Fibroblast of pulmonary artery (primary cell): ENCODE results near the gene ABHD4.

ENCODE experiments used
- DNase-seq: peaks from one replicate; pipeline ENCODE4 v3.0.0-alpha.2; 2010; ENCODE audit warnings: low read depth
- H3K4me3 ChIP-seq: replicated peaks from 2 replicates; pipeline ENCODE4 v1.5.1; 2011; ENCODE audit warnings: low read depth, mild to moderate bottlenecking, control low read depth, low read length, moderate library complexity
- TF ChIP-seq, protein P1 (sequence below): IDR thresholded peaks from 2 replicates; pipeline ENCODE4 v1.5.1; 2011; ENCODE audit warnings: mild to moderate bottlenecking, control low read depth, low read length, inconsistent platforms; ENCODE audit errors: missing control alignments

Gene ABHD4

DNA sequence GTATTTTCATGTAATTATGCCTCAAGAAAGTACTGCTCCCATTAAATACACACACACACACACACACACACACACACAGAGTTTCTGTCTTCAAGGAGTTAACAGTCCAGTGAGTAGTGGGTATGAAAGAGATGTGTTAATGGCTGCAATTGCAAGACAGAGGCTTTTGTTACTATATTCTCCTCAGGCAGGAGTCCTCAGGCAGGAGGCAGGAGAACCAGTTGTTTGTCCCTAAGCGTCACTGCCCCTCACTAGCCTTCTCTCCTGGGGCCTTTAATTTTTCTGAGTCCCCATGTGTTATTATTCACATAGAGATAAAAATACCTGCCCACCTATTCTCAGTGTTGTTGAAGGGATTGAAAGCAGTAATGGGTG lies 40.3 kb upstream of the ABHD4 start:
- TF ChIP-seq, protein P1, sequence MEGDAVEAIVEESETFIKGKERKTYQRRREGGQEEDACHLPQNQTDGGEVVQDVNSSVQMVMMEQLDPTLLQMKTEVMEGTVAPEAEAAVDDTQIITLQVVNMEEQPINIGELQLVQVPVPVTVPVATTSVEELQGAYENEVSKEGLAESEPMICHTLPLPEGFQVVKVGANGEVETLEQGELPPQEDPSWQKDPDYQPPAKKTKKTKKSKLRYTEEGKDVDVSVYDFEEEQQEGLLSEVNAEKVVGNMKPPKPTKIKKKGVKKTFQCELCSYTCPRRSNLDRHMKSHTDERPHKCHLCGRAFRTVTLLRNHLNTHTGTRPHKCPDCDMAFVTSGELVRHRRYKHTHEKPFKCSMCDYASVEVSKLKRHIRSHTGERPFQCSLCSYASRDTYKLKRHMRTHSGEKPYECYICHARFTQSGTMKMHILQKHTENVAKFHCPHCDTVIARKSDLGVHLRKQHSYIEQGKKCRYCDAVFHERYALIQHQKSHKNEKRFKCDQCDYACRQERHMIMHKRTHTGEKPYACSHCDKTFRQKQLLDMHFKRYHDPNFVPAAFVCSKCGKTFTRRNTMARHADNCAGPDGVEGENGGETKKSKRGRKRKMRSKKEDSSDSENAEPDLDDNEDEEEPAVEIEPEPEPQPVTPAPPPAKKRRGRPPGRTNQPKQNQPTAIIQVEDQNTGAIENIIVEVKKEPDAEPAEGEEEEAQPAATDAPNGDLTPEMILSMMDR: no peak
- H3K4me3 ChIP-seq: no peak overlapping the region
- no peak for DNase-seq

DNA sequence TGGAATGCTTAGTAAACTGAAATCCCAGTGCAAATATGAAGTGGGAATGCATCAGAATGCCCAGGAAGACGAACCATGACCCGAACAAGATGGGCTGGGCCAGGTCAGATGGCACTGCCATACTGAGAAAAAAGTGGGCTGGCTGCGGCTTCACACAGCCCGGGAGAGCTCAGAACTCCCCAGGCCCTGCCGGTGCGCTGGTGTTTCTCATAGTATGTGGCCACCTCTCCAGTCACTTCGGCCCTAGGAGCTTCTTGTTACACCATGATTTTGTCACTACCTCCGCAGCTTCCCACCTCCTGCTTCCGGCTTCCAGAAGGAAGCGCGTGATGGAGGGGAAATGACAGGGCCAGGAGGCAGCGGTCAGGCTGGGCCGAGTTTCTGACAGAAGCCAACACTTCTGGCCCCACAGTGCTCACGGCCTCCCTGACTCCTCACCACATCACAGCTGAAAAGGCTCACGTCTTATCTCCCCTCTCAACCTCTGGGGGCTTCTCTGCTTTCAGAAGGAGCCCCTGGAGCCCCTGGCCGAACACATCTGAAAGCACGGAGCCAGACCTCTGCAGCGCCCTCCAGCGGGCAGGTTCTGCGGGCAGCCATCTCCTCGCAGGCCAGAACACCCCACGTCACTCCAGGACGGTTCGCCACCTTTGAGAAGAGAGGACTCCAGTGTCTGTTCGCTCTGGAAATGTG lies 39.7 kb upstream of the ABHD4 start:
- TF ChIP-seq, protein P1: peak; percentile 25
- DNase-seq: no peak
- H3K4me3 ChIP-seq: no peak overlapping the region

DNA sequence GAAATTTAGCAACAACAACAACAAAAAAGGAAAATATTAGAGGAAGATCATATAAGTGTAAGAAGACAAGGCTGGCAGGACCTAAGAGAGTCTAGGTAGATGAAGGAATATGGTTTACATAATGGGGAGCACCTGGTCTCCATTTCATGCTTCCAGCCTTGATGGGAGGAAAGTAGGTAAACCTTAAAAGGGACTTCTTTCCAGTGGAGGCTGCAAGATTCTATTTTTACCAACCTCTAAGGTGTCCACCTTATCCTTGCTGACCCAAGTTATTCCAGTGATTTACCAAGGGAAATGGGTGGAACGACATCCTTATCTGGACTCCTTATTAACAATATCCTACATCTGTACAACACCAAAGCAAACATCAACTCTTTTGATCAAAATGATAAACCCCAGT lies 39.1 kb upstream of the ABHD4 start:
- TF ChIP-seq, protein P1: no peak
- no peak overlapping the region for H3K4me3 ChIP-seq
- DNase-seq: no peak

DNA sequence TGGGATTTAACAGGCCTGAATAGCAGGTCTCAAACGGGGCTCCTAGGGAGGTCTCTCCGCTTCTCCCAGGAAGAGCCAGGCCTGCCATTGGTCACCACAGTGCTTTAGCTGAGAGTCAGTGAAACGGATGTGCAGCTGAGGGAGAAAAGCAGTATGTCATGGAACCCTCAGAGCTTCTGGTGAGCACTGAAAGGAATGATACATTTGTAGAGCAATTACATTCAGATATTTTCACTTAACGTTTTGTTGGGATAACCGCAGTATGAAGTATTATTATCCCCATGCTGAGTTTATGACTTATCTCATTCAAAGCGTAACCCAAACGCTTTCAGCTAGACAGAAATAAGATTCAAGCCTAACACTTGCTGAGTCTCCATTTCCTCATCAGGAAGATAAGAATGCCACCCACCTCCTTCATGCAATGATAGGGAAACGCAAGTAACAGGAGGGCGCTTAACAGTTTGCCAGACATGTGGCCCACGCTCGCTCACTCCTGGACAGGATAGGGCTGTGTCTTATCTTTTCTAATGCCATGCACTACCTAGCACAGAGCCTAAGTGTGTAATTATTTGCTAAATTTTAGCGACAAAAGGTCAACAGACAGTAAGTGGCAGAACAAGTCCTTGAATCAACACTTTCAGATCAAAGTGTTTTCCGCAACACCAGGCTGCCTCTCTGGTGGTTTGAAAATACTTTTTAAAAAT lies 37.3 kb upstream of the ABHD4 start:
- no peak overlapping the region for H3K4me3 ChIP-seq
- DNase-seq: no peak
- TF ChIP-seq, protein P1: no peak

DNA sequence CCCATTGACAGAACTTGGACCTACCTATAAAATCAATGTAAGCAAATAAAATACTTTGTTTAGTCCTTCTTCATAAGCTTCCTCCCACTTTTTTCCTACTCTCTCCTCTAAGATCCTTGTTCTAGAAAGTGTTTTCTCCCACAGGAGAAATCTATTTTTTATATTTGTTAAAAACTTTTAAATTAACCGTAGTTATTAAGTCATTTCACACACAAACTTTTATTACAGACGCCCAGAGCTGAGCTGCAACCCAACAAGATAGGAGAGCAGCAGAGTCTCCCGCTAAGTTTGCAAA lies 36.8 kb upstream of the ABHD4 start:
- TF ChIP-seq, protein P1: no peak
- no peak for DNase-seq
- no peak overlapping the region for H3K4me3 ChIP-seq

DNA sequence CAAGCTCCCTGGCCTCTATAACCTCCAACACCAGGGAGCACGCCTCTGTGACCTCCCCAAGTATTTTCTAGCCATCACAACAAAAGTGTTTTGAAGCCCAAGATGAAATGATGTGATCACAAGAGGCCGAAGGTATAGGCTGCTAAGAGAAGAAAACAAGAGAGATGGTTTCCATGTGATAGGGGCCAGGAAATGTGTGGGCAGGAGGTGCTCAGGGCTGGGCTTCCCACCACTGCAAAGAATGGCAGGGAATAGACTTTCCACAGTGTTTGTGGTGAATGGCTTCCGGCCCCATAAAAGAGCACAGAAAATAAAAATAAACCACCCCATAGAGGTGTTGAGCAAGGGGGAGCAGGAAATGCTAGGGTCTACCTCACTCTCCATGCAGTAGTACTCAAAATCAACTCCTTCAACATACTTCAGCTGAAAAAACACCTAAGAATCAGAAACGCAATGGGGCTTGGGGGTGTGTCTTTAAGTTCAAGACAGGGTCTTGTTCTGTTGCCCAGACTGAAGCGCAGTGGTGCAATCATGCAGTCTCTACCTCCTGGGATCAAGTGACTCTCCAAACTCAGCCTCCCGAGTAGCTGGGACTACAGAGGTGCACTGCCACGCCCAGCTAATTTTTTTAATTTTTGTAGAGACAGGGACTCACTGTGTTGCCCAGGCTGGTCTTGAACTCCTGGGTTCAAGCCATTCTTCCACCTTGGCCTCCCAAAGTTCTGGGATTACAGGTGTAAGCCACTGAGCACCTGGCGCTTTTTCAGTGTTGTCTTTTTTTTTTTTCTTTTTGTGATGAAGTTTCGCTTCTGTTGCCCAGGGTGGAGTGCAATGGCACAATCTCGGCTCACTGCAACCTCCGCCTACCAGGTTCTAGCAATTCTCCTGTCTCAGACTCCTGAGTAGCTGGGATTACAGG lies 36.2 kb upstream of the ABHD4 start:
- TF ChIP-seq, protein P1: no peak
- DNase-seq: no peak
- no peak overlapping the region for H3K4me3 ChIP-seq
